Effector memory CD4-positive, alpha-beta T cell (primary cell): ENCODE measurements around the gene RASA2.
"Not testable (repeated sequence)": the region's sequence is repeated elsewhere in the genome, so short reads cannot be mapped to it uniquely, and the experiment has no call there.

Experiments used
- DNase-seq, 3 donors: peaks; one replicate each; pipeline ENCODE4 v3.0.0-alpha.2; 2020
- H3K27ac ChIP-seq: 2 replicates; pipeline ENCODE4 v1.7.0; 2013; ENCODE audit warnings: mild to moderate bottlenecking, low read length, moderate library complexity; ENCODE audit not compliant: insufficient read depth, poor library complexity, severe bottlenecking
- H3K27me3 ChIP-seq: replicated peaks from 2 replicates; pipeline ENCODE4 v1.7.0; 2013; ENCODE audit warnings: mild to moderate bottlenecking, low read length; ENCODE audit not compliant: insufficient read depth, control insufficient read depth, poor library complexity, severe bottlenecking
- H3K36me3 ChIP-seq: 2 replicates; pipeline ENCODE4 v1.7.0; 2013; ENCODE audit warnings: mild to moderate bottlenecking, low read length, moderate library complexity; ENCODE audit not compliant: control insufficient read depth, insufficient read depth
- H3K4me1 ChIP-seq: 2 replicates; pipeline ENCODE4 v1.7.0; 2013; ENCODE audit warnings: low read length, mild to moderate bottlenecking; ENCODE audit not compliant: control insufficient read depth, insufficient read depth, poor library complexity, severe bottlenecking
- H3K4me3 ChIP-seq: 2 replicates; pipeline ENCODE4 v1.7.0; 2013; ENCODE audit warnings: low read length, low read depth, mild to moderate bottlenecking; ENCODE audit not compliant: insufficient read depth, poor library complexity, severe bottlenecking
- H3K9me3 ChIP-seq: 2 replicates; pipeline ENCODE4 v1.7.0; 2013; ENCODE audit warnings: mild to moderate bottlenecking, low read length, moderate library complexity; ENCODE audit not compliant: control insufficient read depth

Gene RASA2

GRCh38 chr3:141491929-141492328, 5.1 kb downstream of the RASA2 start:
- Histone ChIP-seq H3K4me1 (peaks cover 23% of the 10 kb centered on the region), H3K36me3 (no peaks in the 10 kb centered on the region), H3K4me3 (no peak overlapping the region), H3K27me3 (no peaks in the 10 kb centered on the region), H3K9me3 (no peaks in the 10 kb centered on the region), H3K27ac (no peak overlapping the region)
- DNase-seq: no peak

GRCh38 chr3:141493184-141493583, 6.4 kb downstream of the RASA2 start:
- no peaks in the 10 kb centered on the region for H3K27me3 ChIP-seq
- H3K27ac ChIP-seq: no peak overlapping the region
- no peaks in the 10 kb centered on the region for H3K36me3 ChIP-seq
- H3K4me1 ChIP-seq: peaks cover 23% of the 10 kb centered on the region
- no peak for DNase-seq
- H3K9me3 ChIP-seq: no peaks in the 10 kb centered on the region
- no peak overlapping the region for H3K4me3 ChIP-seq

GRCh38 chr3:141497589-141497988, 10.8 kb downstream of the RASA2 start:
- H3K27ac ChIP-seq: not testable (repeated sequence)

GRCh38 chr3:141498598-141499223, 11.9 kb downstream of the RASA2 start:
- peak; percentile 82 to 84 (median 84) for DNase-seq
- H3K27me3 ChIP-seq: no peaks in the 10 kb centered on the region
- H3K9me3 ChIP-seq: no peaks in the 10 kb centered on the region
- peak overlapping the region; percentile 83 for H3K27ac ChIP-seq
- no peaks in the 10 kb centered on the region for H3K36me3 ChIP-seq
- H3K4me3 ChIP-seq: peak overlapping the region; percentile 38
- H3K4me1 ChIP-seq: peaks cover 36% of the 10 kb centered on the region

More at GRCh38 chr3:141497589-141497988, 10.8 kb downstream of the RASA2 start:
- peaks cover 36% of the 10 kb centered on the region for H3K4me1 ChIP-seq
- not testable (repeated sequence) for H3K4me3 ChIP-seq, H3K27me3 ChIP-seq, DNase-seq, H3K36me3 ChIP-seq, H3K9me3 ChIP-seq

- Histone ChIP-seq H3K9me3 (no peaks in the 10 kb centered on the region), H3K27me3 (no peaks in the 10 kb centered on the region), H3K4me1 (peaks cover 36% of the 10 kb centered on the region), H3K36me3 (no peaks in the 10 kb centered on the region), H3K4me3 (peak overlapping the region; percentile 38), H3K27ac (peak overlapping the region; percentile 83)
- no peak for DNase-seq
Measured at GRCh38 chr3:141499284-141499683, 12.5 kb downstream of the RASA2 start.

GRCh38 chr3:141499965-141500364, 13.1 kb downstream of the RASA2 start:
- peak overlapping the region; percentile 38 for H3K4me3 ChIP-seq
- no peak for DNase-seq
- peak overlapping the region; percentile 83 for H3K27ac ChIP-seq
- H3K4me1 ChIP-seq: peaks cover 36% of the 10 kb centered on the region
- H3K36me3 ChIP-seq: no peaks in the 10 kb centered on the region
- H3K27me3 ChIP-seq: no peaks in the 10 kb centered on the region
- no peaks in the 10 kb centered on the region for H3K9me3 ChIP-seq

GRCh38 chr3:141500397-141500796, 13.6 kb downstream of the RASA2 start:
- DNase-seq: no peak
- Histone ChIP-seq H3K27me3 (no peaks in the 10 kb centered on the region), H3K4me3 (no peak overlapping the region), H3K27ac (peak overlapping the region; percentile 83), H3K9me3 (no peaks in the 10 kb centered on the region), H3K4me1 (peaks cover 36% of the 10 kb centered on the region), H3K36me3 (no peaks in the 10 kb centered on the region)

GRCh38 chr3:141505166-141505565, 18.3 kb downstream of the RASA2 start:
- Histone ChIP-seq H3K27ac (no peak overlapping the region), H3K4me3 (no peak overlapping the region), H3K4me1 (peaks cover 19% of the 10 kb centered on the region), H3K27me3 (no peaks in the 10 kb centered on the region), H3K36me3 (no peaks in the 10 kb centered on the region), H3K9me3 (no peaks in the 10 kb centered on the region)
- DNase-seq: no peak

GRCh38 chr3:141506071-141506470, 19.2 kb downstream of the RASA2 start:
- Histone ChIP-seq H3K4me1 (peaks cover 10% of the 10 kb centered on the region), H3K27me3 (no peaks in the 10 kb centered on the region), H3K9me3 (no peaks in the 10 kb centered on the region), H3K27ac (no peak overlapping the region), H3K36me3 (no peaks in the 10 kb centered on the region), H3K4me3 (no peak overlapping the region)
- DNase-seq: no peak

- Histone ChIP-seq H3K27ac (no peak overlapping the region), H3K4me1 (no peaks in the 10 kb centered on the region), H3K36me3 (no peaks in the 10 kb centered on the region), H3K27me3 (no peaks in the 10 kb centered on the region), H3K4me3 (no peak overlapping the region), H3K9me3 (no peaks in the 10 kb centered on the region)
- DNase-seq: no peak
Measured at GRCh38 chr3:141507392-141508066, 20.7 kb downstream of the RASA2 start.
